Adrenal gland (tissue), 19 donors: ENCODE data around the gene EMB. TPM values are rescaled to one million over a fixed set of nuclear protein-coding genes. Genes with fewer than 3 reads are reported as not detected.
A peak's percentile ranks its signal among the peaks of the same experiment; 100 is the strongest.
"Not testable (repeated sequence)": the region's sequence is repeated elsewhere in the genome, so short reads cannot be mapped to it uniquely, and the experiment has no call there.

Source experiments
- DNase-seq, 7 donors: peaks; one replicate each; pipeline ENCODE4 v3.0.0-alpha.2; 2019 to 2020
- H3K27ac ChIP-seq, 5 donors: fragments of 200-600 bp; sonication (generic) in 4 of 5; 1 replicate in 3 of 5; 2 replicates in 2 of 5; pipeline versions ENCODE4 v1.5.1 to v1.8.0; 2016 to 2020; ENCODE audit warnings: mild to moderate bottlenecking in 1 of 5
- H3K27me3 ChIP-seq: fragments of 200-600 bp; 2 replicates; pipeline ENCODE4 v1.8.0; 2021
- H3K36me3 ChIP-seq, 2 donors: fragments of 200-600 bp; replicated peaks in 1 of 2; 1 replicate in 1 of 2; 2 replicates in 1 of 2; pipeline versions ENCODE4 v1.5.1 to v1.8.0; 2018 to 2022
- H3K4me1 ChIP-seq, 2 donors: fragments of 200-600 bp; replicated peaks in 1 of 2; 1 replicate in 1 of 2; 2 replicates in 1 of 2; pipeline versions ENCODE4 v1.5.1 to v1.8.0; 2018 to 2021
- H3K4me3 ChIP-seq, 4 donors: fragments of 200-600 bp; sonication (generic) in 3 of 4; one replicate each; pipeline ENCODE4 v1.5.1; 2016 to 2018
- H3K9me3 ChIP-seq, 3 donors: fragments of 200-600 bp; sonication (generic) in 1 of 3; replicated peaks in 1 of 3; 1 replicate in 2 of 3; 2 replicates in 1 of 3; pipeline versions ENCODE4 v1.5.1 to v1.8.0; 2016 to 2021
- CTCF ChIP-seq, 6 experiments: fragments of 450-650 bp in 4 of 6; fragments of 200-600 bp in 2 of 6; sonication (generic) in 1 of 6; IDR thresholded peaks; 1 replicate in 5 of 6; 2 replicates in 1 of 6; pipeline versions ENCODE4 v1.5.1 to v1.8.0; 2016 to 2021; ENCODE audit warnings: antibody characterized with exemption in 6 of 6, mild to moderate bottlenecking in 2 of 6, moderate library complexity in 1 of 6
- POLR2A ChIP-seq, 2 donors: fragments of 450-650 bp; IDR thresholded peaks; one replicate each; pipeline ENCODE4 v1.6.1; 2017; ENCODE audit warnings: antibody characterized with exemption in 2 of 2, mild to moderate bottlenecking in 2 of 2, moderate library complexity in 1 of 2
- WGBS, 4 donors: extraction: QIAGEN DNeasy Blood & Tissue Kit in 2 of 4; methylation state at CpG; one replicate each; pipeline versions ENCODE4 v1.1.5 to v1.1.7; 2013 to 2017; 5-methylcytosine and 5-hydroxymethylcytosine counted together
- intact Hi-C, 2 donors: fragments of 100-400 bp; cut with DNase I; formaldehyde crosslinking; loops; one replicate each; pipeline versions ENCODE4 v1.14.1 to v1.15.0; 2022 to 2023
- long read RNA-seq, 10 donors: library from polyadenylated mRNA in 3 of 10; unstranded in 2 of 10; stranded (forward) in 1 of 10; transcript quantifications; one replicate each; pipeline ENCODE4 v2.0.0 and lab custom pipeline, GENCODE V29; 2021 to 2026
- polyA plus RNA-seq, 3 donors: library from polyadenylated mRNA; stranded (reverse); fragments of 200-250 nt in 2 of 3; fragments of 350-450 nt in 1 of 3; fragmentation: Illumina TruSeq in 1 of 3; extraction: RNeasy Lipid Tissue Mini Kit (QIAGEN cat#74804) in 1 of 3; gene quantifications; one replicate each; pipeline ENCODE4 v1.2.3, GENCODE V29; 2013 to 2014
- total RNA-seq, 9 donors: library from RNA; depleted of rRNA in 4 of 9; stranded (reverse); fragments of >200 nt in 4 of 9; fragments of 120-200 nt in 1 of 9; fragmentation: NEBNext Ultra II Directional in 1 of 9; extraction: Animal tissue kit (Norgen Biotek cat#: 25700) in 1 of 9; gene quantifications; one replicate each; pipeline versions ENCODE4 v1.1.0 to v1.2.4, GENCODE V29; 2013 to 2023
- donor health status: healthy with polysubstance abuse.
- donor health status: Bipolar disorder and iron deficiency.
- donor health status: DM: yes; HTN: yes; CAD: no.
- donor health status: DM: no; HTN: no; CAD: no.
- donor health status: DM: no; HTN: no; CAD: no.
- donor health status: DM: yes; HTN: yes; CAD: no.

The EMB gene
- total RNA-seq: 10 to 100 TPM; 28.6 to 78.1 (median 46.4) TPM
- polyA plus RNA-seq: 10 to 100 TPM in 2 of 3 donors, 1 to 10 TPM in 1; 6.1 to 41.4 (median 12.0) TPM
- long read RNA-seq, donor 1, full-length matches to known transcripts: 2 of 2 reads
- long read RNA-seq, donor 1, partial matches to known transcripts: 0 of 2 reads
- long read RNA-seq, donor 1, other reads (novel, unspliced or antisense): 0 of 2 reads
- long read RNA-seq, donor 2: 0 reads
- long read RNA-seq, donor 3, full-length matches to known transcripts: 1 of 1 reads
- long read RNA-seq, donor 3, partial matches to known transcripts: 0 of 1 reads
- long read RNA-seq, donor 3, other reads (novel, unspliced or antisense): 0 of 1 reads
- long read RNA-seq, donor 4, full-length matches to known transcripts: 12 of 29 reads
- long read RNA-seq, donor 4, partial matches to known transcripts: 10 of 29 reads
- long read RNA-seq, donor 4, other reads (novel, unspliced or antisense): 7 of 29 reads
- long read RNA-seq, donor 5, full-length matches to known transcripts: 15 of 18 reads
- long read RNA-seq, donor 5, partial matches to known transcripts: 1 of 18 reads
- long read RNA-seq, donor 5, other reads (novel, unspliced or antisense): 2 of 18 reads
- long read RNA-seq, donor 6, full-length matches to known transcripts: 7 of 21 reads
- long read RNA-seq, donor 6, partial matches to known transcripts: 12 of 21 reads
- long read RNA-seq, donor 6, other reads (novel, unspliced or antisense): 2 of 21 reads
- long read RNA-seq, donor 7, full-length matches to known transcripts: 2 of 2 reads
- long read RNA-seq, donor 7, partial matches to known transcripts: 0 of 2 reads
- long read RNA-seq, donor 7, other reads (novel, unspliced or antisense): 0 of 2 reads
- long read RNA-seq, donor 8, full-length matches to known transcripts: 6 of 6 reads
- long read RNA-seq, donor 8, partial matches to known transcripts: 0 of 6 reads
- long read RNA-seq, donor 8, other reads (novel, unspliced or antisense): 0 of 6 reads
- long read RNA-seq, donor 9, full-length matches to known transcripts: 2 of 2 reads
- long read RNA-seq, donor 9, partial matches to known transcripts: 0 of 2 reads
- long read RNA-seq, donor 9, other reads (novel, unspliced or antisense): 0 of 2 reads
- long read RNA-seq, donor 10, full-length matches to known transcripts: 1 of 1 reads
- long read RNA-seq, donor 10, partial matches to known transcripts: 0 of 1 reads
- long read RNA-seq, donor 10, other reads (novel, unspliced or antisense): 0 of 1 reads

GRCh38 chr5:50440651-50441492 is at the start of gene EMB:
EMB (minus strand) TSS chr5:50441288; CDS start chr5:50441151, 137 bp downstream.
- DNase-seq: peak; percentile 38 to 78 (median 59)
- Histone ChIP-seq H3K36me3 (no peaks in the 10 kb centered on the region), H3K4me3 (peak within 1 kb of the TSS; percentile 33 to 93 (median 62)), H3K27me3 (no peaks in the 10 kb centered on the region), H3K9me3 (no peaks in the 10 kb centered on the region), H3K4me1 (peaks cover 0 to 9% of the 10 kb centered on the region in 2 donors), H3K27ac (peak within 1 kb of the TSS in 4 of 5 donors; percentile 62 to 92 (median 67))
- 1% methylated on average over 27 to 80 of the region's 80 CpGs for WGBS, 4 donors
- intact Hi-C loops: no loop called here
- no peak for TF ChIP-seq CTCF (IDR thresholded peaks at IDR 0.05)
- peak in 1 of 2 donors; percentile 32 for TF ChIP-seq POLR2A (IDR thresholded peaks at IDR 0.05)

GRCh38 chr5:50489491-50489890 is 48.4 kb upstream of the EMB start:
- DNase-seq, H3K36me3 ChIP-seq, intact Hi-C loops, H3K27ac ChIP-seq, H3K27me3 ChIP-seq, H3K4me1 ChIP-seq, H3K4me3 ChIP-seq, H3K9me3 ChIP-seq: not testable (repeated sequence)
- 86 to 97% (median 91%) methylated on average over 9 to 10 of the region's 10 CpGs for WGBS, 4 donors

- DNase-seq: peak in 4 of 7 donors; percentile 12 to 33 (median 26)
- H3K36me3 ChIP-seq, H3K9me3 ChIP-seq, H3K4me3 ChIP-seq, H3K4me1 ChIP-seq, intact Hi-C loops, H3K27me3 ChIP-seq: not testable (repeated sequence)
- WGBS, 4 donors: 36 to 45% (median 39%) methylated on average over 2 of the region's 2 CpGs
- H3K27ac ChIP-seq: peak overlapping the region in 1 of 5 donors; percentile 26
Measured at GRCh38 chr5:50478790-50479189, 37.7 kb upstream of the EMB start.

- intact Hi-C loops: no loop called here
- no peak for TF ChIP-seq POLR2A (IDR thresholded peaks at IDR 0.05)
- TF ChIP-seq CTCF (IDR thresholded peaks at IDR 0.05): no peak
- Histone ChIP-seq H3K4me3 (no peak overlapping the region), H3K27me3 (no peaks in the 10 kb centered on the region), H3K4me1 (no peaks in the 10 kb centered on the region), H3K9me3 (no peaks in the 10 kb centered on the region), H3K27ac (no peak overlapping the region), H3K36me3 (no peaks in the 10 kb centered on the region)
- DNase-seq: no peak
- 50 to 67% (median 60%) methylated on average over 1 of the region's 1 CpG for WGBS, 4 donors
Measured at GRCh38 chr5:50476549-50476948, 35.5 kb upstream of the EMB start.

- WGBS, 4 donors: 88 to 97% (median 94%) methylated on average over 8 to 23 of the region's 23 CpGs; no CpG with 5 or more reads in 1 of the 4 donors
- H3K4me3 ChIP-seq, H3K27ac ChIP-seq, H3K4me1 ChIP-seq, H3K36me3 ChIP-seq, DNase-seq, H3K9me3 ChIP-seq, H3K27me3 ChIP-seq, intact Hi-C loops: not testable (repeated sequence)
Measured at GRCh38 chr5:50465015-50465414, 23.9 kb upstream of the EMB start.
